ENCODE measurements around the gene LRG1. TPM values are rescaled to one million over a fixed set of nuclear protein-coding genes. Genes with fewer than 3 reads are reported as not detected.

The LRG1 gene
- polyA plus RNA-seq, 1 of the 3 experiments (the other 2 are of a cell fraction): 0.12 TPM

GRCh38 chr19:4499318-4499717 lies 40.5 kb downstream of the LRG1 start:
- no peak overlapping the region for H2AFZ ChIP-seq (ENCODE audit: low read depth)
- no peaks in the 10 kb centered on the region for H3K4me1 ChIP-seq (ENCODE audit: control insufficient read depth in 1 of 2, insufficient read depth in 2 of 2, low read depth in 1 of 2, low read length in 1 of 2)
- no peaks in the 10 kb centered on the region for H3K79me2 ChIP-seq (ENCODE audit: insufficient read depth)
- H3K9ac ChIP-seq: no peak overlapping the region
- H3K4me3 ChIP-seq (ENCODE audit: low read depth in 2 of 2, low read length in 1 of 2): no peak overlapping the region
- H3K36me3 ChIP-seq (replicated peaks in 1 of 2; ENCODE audit: control insufficient read depth in 1 of 2, insufficient read depth in 2 of 2, low read length in 1 of 2): peaks cover 4 to 58% of the 10 kb centered on the region in 2 experiments
- ChIA-PET CTCF (interaction anchor here (0.6 to 1.3 kb wide), 2 partner anchors 26 to 89 kb away, joined by 3 to 4 read pairs; no protein-coding TSS in a partner anchor), POLR2A (no interaction called here)
- H3K27ac ChIP-seq (ENCODE audit: low read depth in 2 of 2, low read length in 1 of 2): no peak overlapping the region
- no peaks in the 10 kb centered on the region for H4K20me1 ChIP-seq (ENCODE audit: insufficient read depth)
- H3F3A ChIP-seq (replicated peaks; ENCODE audit: insufficient read depth): peaks cover 3% of the 10 kb centered on the region
- H3K4me2 ChIP-seq: no peak overlapping the region
- no peaks in the 10 kb centered on the region for H3K27me3 ChIP-seq (ENCODE audit: insufficient read depth)
- TF ChIP-seq GABPA (IDR thresholded peaks at IDR 0.05; ENCODE audit: low read depth): no peak
- no peak for TF ChIP-seq REST (IDR thresholded peaks at IDR 0.05; ENCODE audit: low read depth, low read length)
- TF ChIP-seq GATA2 (CRISPR knock-in tag; IDR thresholded peaks at IDR 0.05): no peak
- no peak for TF ChIP-seq SMC3 (IDR thresholded peaks at IDR 0.05; ENCODE audit: low read depth, low read length)
- no peak for TF ChIP-seq NFIC (IDR thresholded peaks at IDR 0.05; ENCODE audit: borderline replicate concordance)
- no peak for TF ChIP-seq SIN3A (IDR thresholded peaks at IDR 0.05; ENCODE audit: borderline replicate concordance, low read depth, low read length)
- no peak for TF ChIP-seq CHD2 (IDR thresholded peaks at IDR 0.05; ENCODE audit: low read length, partially characterized antibody)
- no peak for TF ChIP-seq RXRA (IDR thresholded peaks at IDR 0.05; ENCODE audit: borderline replicate concordance, low read depth)
- TF ChIP-seq PBX3 (IDR thresholded peaks at IDR 0.05): no peak
- no peak for TF ChIP-seq RCOR1 (IDR thresholded peaks at IDR 0.05; ENCODE audit: low read length)
- no peaks in the 10 kb centered on the region for H3K9me3 ChIP-seq
- 96% methylated on average over 23 of the region's 23 CpGs for WGBS (ENCODE audit: low lambda C conversion rate)
- no peak for DNase-seq
- no peaks in the 10 kb centered on the region for H3K9me2 ChIP-seq

GRCh38 chr19:4498694-4499093 lies 41.1 kb downstream of the LRG1 start:
- no peaks in the 10 kb centered on the region for H3K27me3 ChIP-seq (ENCODE audit: insufficient read depth)
- H3K4me2 ChIP-seq: no peak overlapping the region
- no peaks in the 10 kb centered on the region for H3K9me2 ChIP-seq
- H3K4me3 ChIP-seq (ENCODE audit: low read depth in 2 of 2, low read length in 1 of 2): no peak overlapping the region
- ChIA-PET POLR2A (no interaction called here), CTCF (interaction anchor here (1.0 to 1.3 kb wide), 2 partner anchors 25 to 26 kb away, joined by 3 to 4 read pairs; no protein-coding TSS in a partner anchor)
- H3K36me3 ChIP-seq (replicated peaks in 1 of 2; ENCODE audit: control insufficient read depth in 1 of 2, insufficient read depth in 2 of 2, low read length in 1 of 2): peaks cover 4 to 62% of the 10 kb centered on the region in 2 experiments
- H4K20me1 ChIP-seq (ENCODE audit: insufficient read depth): no peaks in the 10 kb centered on the region
- H3F3A ChIP-seq (replicated peaks; ENCODE audit: insufficient read depth): peaks cover 3% of the 10 kb centered on the region
- DNase-seq: no peak
- no peak for TF ChIP-seq EZH2phosphoT487 (IDR thresholded peaks at IDR 0.05; ENCODE audit: borderline replicate concordance, low read depth)
- TF ChIP-seq FOSL2 (IDR thresholded peaks at IDR 0.05; ENCODE audit: borderline replicate concordance, low read depth): no peak
- no peak for TF ChIP-seq NRF1 (IDR thresholded peaks at IDR 0.05; ENCODE audit: low read depth, low read length)
- TF ChIP-seq GATA2 (CRISPR knock-in tag; IDR thresholded peaks at IDR 0.05): no peak
- no peak overlapping the region for H3K9ac ChIP-seq
- H3K79me2 ChIP-seq (ENCODE audit: insufficient read depth): no peaks in the 10 kb centered on the region
- no peaks in the 10 kb centered on the region for H3K4me1 ChIP-seq (ENCODE audit: control insufficient read depth in 1 of 2, insufficient read depth in 2 of 2, low read depth in 1 of 2, low read length in 1 of 2)
- no peak overlapping the region for H2AFZ ChIP-seq (ENCODE audit: low read depth)
- H3K27ac ChIP-seq (ENCODE audit: low read depth in 2 of 2, low read length in 1 of 2): no peak overlapping the region
- H3K9me3 ChIP-seq: no peaks in the 10 kb centered on the region
- WGBS (ENCODE audit: low lambda C conversion rate): 88% methylated on average over 12 of the region's 12 CpGs

All from SK-N-SH (cell line).